Body of pancreas (tissue), 4 donors: ENCODE results near the gene NCOA6. TPM values are rescaled to one million over a fixed set of nuclear protein-coding genes. Genes with fewer than 3 reads are reported as not detected.

Experiments
- ATAC-seq: fragments of 150-250 bp; one replicate; pipeline ENCODE4 v1.9.1; 2016
- DNase-seq, 4 donors: peaks; one replicate each; pipeline ENCODE4 v3.0.0-alpha.2; 2019
- H3K27ac ChIP-seq, 4 donors: fragments of 200-600 bp; sonication (generic); 1 replicate in 3 of 4; 2 replicates in 1 of 4; pipeline versions ENCODE4 v1.5.1 to v1.6.1; 2016 to 2019; ENCODE audit warnings: mild to moderate bottlenecking in 1 of 4, mixed read lengths in 1 of 4, moderate library complexity in 1 of 4
- H3K27me3 ChIP-seq, 2 donors: fragments of 200-600 bp; sonication (generic); one replicate each; pipeline ENCODE4 v1.6.0; 2016; ENCODE audit warnings: mild to moderate bottlenecking in 1 of 2
- H3K36me3 ChIP-seq, 2 donors: fragments of 200-600 bp; sonication (generic); replicated peaks in 1 of 2; 2 replicates each; pipeline ENCODE4 v1.5.1; 2016; ENCODE audit warnings: low read depth in 2 of 2; ENCODE audit not compliant: insufficient read depth in 1 of 2
- H3K4me1 ChIP-seq: fragments of 200-600 bp; sonication (generic); one replicate; pipeline ENCODE4 v1.6.0; 2016
- H3K4me3 ChIP-seq, 2 donors: fragments of 200-600 bp; sonication (generic); 1 replicate in 1 of 2; 2 replicates in 1 of 2; pipeline ENCODE4 v1.5.1; 2016 to 2019
- H3K9me3 ChIP-seq, 3 donors: fragments of 200-600 bp; sonication (generic); 1 replicate in 2 of 3; 2 replicates in 1 of 3; pipeline ENCODE4 v1.5.1; 2016
- POLR2A ChIP-seq, 3 donors: fragments of 450-650 bp; IDR thresholded peaks; one replicate each; pipeline ENCODE4 v1.6.1; 2016; ENCODE audit warnings: antibody characterized with exemption in 3 of 3, mild to moderate bottlenecking in 2 of 3
- WGBS, 2 donors: methylation state at CpG; one replicate each; pipeline ENCODE4 v1.1.5; 2017; 5-methylcytosine and 5-hydroxymethylcytosine counted together
- intact Hi-C: fragments of 100-400 bp; cut with DNase I; formaldehyde crosslinking; loops from one replicate; pipeline ENCODE4 v1.15.1; 2023
- total RNA-seq, 2 donors: library from RNA; depleted of rRNA; stranded (reverse); fragments of >200 nt; gene quantifications; one replicate each; pipeline ENCODE4 v1.1.0, GENCODE V29; 2016
- TF ChIP-seq, protein P1 (sequence below), 7 experiments: fragments of 450-650 bp in 4 of 7; fragments of 200-600 bp in 3 of 7; sonication (generic) in 3 of 7; IDR thresholded peaks; one replicate each; pipeline ENCODE4 v1.5.1; 2016 to 2019; ENCODE audit warnings: antibody characterized with exemption in 7 of 7

NCOA6 gene
- total RNA-seq, 2 donors from 2014 or later: 13.5 to 54.1 TPM

DNA sequence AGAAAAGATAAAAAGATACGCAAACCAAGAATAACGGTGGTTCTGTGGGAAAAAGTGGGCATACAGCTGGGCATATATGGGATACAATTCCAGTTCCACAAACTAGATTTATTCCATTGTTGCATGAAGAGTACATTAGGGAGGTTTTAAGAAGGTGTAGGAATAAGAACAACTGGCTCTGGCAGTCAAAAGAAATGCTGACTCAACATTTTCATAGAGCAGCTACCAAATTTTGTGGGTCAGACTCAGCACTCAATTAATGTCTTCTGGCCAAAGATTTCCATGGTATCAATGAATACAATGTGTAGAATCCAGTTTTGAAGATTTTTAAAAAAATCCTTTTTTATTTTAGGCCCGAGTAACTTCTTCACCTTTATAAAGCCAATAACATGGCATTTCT is 81.1 kb downstream of the NCOA6 start:
- Histone ChIP-seq H3K4me1 (no peaks in the 10 kb centered on the region), H3K36me3 (peaks cover 1 to 18% of the 10 kb centered on the region in 2 donors), H3K9me3 (no peaks in the 10 kb centered on the region), H3K4me3 (no peak overlapping the region), H3K27ac (no peak overlapping the region), H3K27me3 (no peaks in the 10 kb centered on the region)
- no peak for ATAC-seq
- WGBS, 2 donors: 84 to 87% methylated on average over 3 of the region's 3 CpGs
- TF ChIP-seq POLR2A (IDR thresholded peaks at IDR 0.05): no peak
- TF ChIP-seq, protein P1, sequence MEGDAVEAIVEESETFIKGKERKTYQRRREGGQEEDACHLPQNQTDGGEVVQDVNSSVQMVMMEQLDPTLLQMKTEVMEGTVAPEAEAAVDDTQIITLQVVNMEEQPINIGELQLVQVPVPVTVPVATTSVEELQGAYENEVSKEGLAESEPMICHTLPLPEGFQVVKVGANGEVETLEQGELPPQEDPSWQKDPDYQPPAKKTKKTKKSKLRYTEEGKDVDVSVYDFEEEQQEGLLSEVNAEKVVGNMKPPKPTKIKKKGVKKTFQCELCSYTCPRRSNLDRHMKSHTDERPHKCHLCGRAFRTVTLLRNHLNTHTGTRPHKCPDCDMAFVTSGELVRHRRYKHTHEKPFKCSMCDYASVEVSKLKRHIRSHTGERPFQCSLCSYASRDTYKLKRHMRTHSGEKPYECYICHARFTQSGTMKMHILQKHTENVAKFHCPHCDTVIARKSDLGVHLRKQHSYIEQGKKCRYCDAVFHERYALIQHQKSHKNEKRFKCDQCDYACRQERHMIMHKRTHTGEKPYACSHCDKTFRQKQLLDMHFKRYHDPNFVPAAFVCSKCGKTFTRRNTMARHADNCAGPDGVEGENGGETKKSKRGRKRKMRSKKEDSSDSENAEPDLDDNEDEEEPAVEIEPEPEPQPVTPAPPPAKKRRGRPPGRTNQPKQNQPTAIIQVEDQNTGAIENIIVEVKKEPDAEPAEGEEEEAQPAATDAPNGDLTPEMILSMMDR (IDR thresholded peaks at IDR 0.05): no peak
- intact Hi-C loops: no loop called here
- DNase-seq: no peak

DNA sequence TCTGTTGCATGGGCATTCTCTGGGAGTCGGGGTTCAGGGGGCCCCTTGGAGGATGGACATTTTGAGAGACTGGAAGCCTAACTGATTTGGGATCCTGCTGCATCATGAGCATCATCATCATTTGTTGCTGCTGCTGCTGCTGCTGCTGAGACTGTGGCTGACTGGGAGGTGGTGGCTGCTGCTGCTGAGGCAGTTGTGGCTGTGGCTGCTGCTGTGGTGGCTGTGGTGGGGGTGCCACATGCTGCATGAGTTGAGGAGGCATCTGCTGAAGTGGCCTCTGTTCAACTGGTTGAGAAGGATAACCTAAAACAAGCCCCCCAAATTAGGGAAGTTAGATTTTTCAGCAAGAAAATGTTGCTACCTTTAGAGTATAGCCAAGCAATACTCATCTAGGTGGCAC is 82.4 kb downstream of the NCOA6 start:
- no peak for TF ChIP-seq POLR2A (IDR thresholded peaks at IDR 0.05)
- TF ChIP-seq, protein P1 (IDR thresholded peaks at IDR 0.05): no peak
- intact Hi-C loops: no loop called here
- H3K4me1 ChIP-seq: no peaks in the 10 kb centered on the region
- DNase-seq (no peak), ATAC-seq (no peak)
- no peak overlapping the region for H3K4me3 ChIP-seq
- no peaks in the 10 kb centered on the region for H3K27me3 ChIP-seq
- 82% methylated on average over 1 of the region's 1 CpG; no CpG with 5 or more reads in 1 of the 2 donors for WGBS, 2 donors
- no peaks in the 10 kb centered on the region for H3K9me3 ChIP-seq
- H3K36me3 ChIP-seq: peaks cover 0 to 17% of the 10 kb centered on the region in 2 donors
- no peak overlapping the region for H3K27ac ChIP-seq

- DNase-seq (no peak), ATAC-seq (no peak)
- Histone ChIP-seq H3K27ac (no peak overlapping the region), H3K9me3 (no peaks in the 10 kb centered on the region), H3K27me3 (no peaks in the 10 kb centered on the region), H3K4me1 (no peaks in the 10 kb centered on the region), H3K36me3 (peaks cover 0 to 6% of the 10 kb centered on the region in 2 donors), H3K4me3 (no peak overlapping the region)
- WGBS, 2 donors: 76 to 79% methylated on average over 6 of the region's 6 CpGs
- TF ChIP-seq, protein P1 (IDR thresholded peaks at IDR 0.05): no peak
- no peak for TF ChIP-seq POLR2A (IDR thresholded peaks at IDR 0.05)
- intact Hi-C loops: no loop called here
Measured at GRCh38 chr20:34736106-34736735, 89.2 kb downstream of the NCOA6 start.

DNA sequence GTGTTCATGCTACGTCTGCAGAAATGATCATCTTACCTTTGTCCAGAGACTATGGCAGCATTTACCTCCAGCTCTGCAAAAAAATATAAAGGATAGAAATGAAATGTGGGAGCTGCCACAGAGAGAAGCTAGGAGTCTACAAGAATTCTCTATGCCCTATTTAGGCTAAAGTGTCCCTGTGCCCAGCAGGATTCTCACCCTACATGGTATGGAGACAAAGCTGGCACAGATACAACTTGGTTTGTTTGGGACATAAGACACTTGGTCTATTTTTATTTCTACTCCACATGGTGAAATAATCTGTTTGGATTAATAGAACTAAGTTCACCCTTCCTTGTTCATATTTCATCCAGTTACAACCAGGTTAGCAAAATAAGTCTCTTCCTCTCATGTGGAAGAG is 92.9 kb downstream of the NCOA6 start:
- ATAC-seq (no peak), DNase-seq (no peak)
- H3K4me1 ChIP-seq: no peaks in the 10 kb centered on the region
- no peaks in the 10 kb centered on the region for H3K27me3 ChIP-seq
- H3K4me3 ChIP-seq: no peak overlapping the region
- no peak for TF ChIP-seq POLR2A (IDR thresholded peaks at IDR 0.05)
- TF ChIP-seq, protein P1 (IDR thresholded peaks at IDR 0.05): no peak
- no peaks in the 10 kb centered on the region for H3K9me3 ChIP-seq
- 96 to 100% methylated on average over 1 of the region's 1 CpG for WGBS, 2 donors
- H3K27ac ChIP-seq: no peak overlapping the region
- peaks cover 0 to 2% of the 10 kb centered on the region in 2 donors for H3K36me3 ChIP-seq
- intact Hi-C loops: no loop called here

DNA sequence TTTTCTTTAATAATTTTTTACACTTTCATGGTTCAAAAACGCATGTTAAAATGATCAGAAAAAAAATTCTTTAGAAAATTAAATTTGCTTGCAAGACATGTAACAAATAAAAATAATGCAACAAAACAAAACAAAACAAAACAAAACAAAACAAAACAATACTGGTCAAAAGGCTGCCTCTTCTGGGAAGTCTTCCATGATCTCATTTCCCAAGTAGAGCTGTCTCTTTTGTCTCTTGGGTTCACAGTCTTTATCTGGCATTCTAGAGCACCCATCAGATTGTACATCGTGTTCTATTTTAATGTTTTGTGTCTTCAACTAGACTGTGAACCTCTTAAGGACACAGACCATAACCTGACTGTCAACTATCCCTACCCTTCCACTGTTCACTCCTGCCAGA is 96.0 kb downstream of the NCOA6 start:
- Histone ChIP-seq H3K27me3 (no peaks in the 10 kb centered on the region), H3K4me3 (no peak overlapping the region), H3K4me1 (no peaks in the 10 kb centered on the region), H3K9me3 (no peaks in the 10 kb centered on the region), H3K36me3 (peaks cover 0 to 7% of the 10 kb centered on the region in 2 donors), H3K27ac (no peak overlapping the region)
- no peak for DNase-seq
- 87 to 97% methylated on average over 2 of the region's 2 CpGs for WGBS, 2 donors
- ATAC-seq: no peak
- intact Hi-C loops: no loop called here
- TF ChIP-seq, protein P1 (IDR thresholded peaks at IDR 0.05): no peak
- no peak for TF ChIP-seq POLR2A (IDR thresholded peaks at IDR 0.05)
